Activated naive CD4-positive, alpha-beta T cell (primary cell): Measurements from ENCODE around the gene AURKB.
"Not testable (repeated sequence)": the region's sequence is repeated elsewhere in the genome, so short reads cannot be mapped to it uniquely, and the experiment has no call there.

Experiments used
- DNase-seq, 4 experiments: peaks; one replicate each; lab custom pipeline; 2025; lab: John Stamatoyannopoulos, UW

AURKB gene

DNA sequence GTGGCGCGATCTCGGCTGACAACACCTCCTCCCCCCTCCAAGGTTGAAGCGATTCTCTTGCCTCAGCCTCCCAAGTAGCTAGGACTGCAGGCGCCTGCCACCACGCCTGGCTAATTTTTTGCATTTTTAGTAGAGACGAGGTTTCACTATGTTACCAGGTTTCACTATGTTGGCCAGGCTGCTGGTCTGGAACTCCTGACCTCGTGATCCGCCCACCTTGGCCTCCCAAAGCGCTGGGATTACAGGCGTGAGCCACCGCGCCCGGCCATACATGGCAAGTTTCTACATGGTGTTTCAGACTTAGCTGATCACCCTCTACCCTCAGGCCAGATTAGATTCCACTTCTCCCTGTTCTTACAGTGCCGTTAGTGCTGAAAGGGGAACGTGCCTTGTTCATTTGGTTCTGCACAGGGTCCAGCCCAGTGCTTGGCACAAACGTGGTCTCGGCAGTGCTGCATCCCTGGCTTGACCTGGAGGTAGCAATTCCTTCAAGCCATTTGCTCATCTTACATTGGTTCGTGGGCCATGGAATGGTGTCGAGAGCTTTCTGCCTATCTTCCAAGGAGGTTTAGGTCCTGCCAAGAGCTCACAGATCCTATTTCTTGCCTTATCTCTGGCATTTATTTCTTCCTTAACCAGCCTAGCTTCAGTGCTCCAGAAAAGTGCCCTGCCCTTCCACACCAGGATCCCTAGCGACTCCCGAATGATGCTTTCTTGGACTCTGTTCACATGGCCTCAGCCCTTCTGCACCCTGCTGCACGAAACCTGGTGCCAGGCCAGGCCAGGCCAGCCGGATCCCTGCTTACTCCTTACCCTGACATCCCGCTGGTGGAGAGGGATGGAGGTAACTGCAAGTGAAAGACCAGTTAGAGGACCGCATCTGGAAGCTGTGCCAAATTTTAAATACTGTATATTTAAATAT lies 14.8 kb upstream of the AURKB start:
- peak in 1 of 4 experiments; percentile 11 for DNase-seq

- peak in 1 of 4 experiments; percentile 42 for DNase-seq
Observed at GRCh38 chr17:8223356-8224126, 13.2 kb upstream of the AURKB start.

DNA sequence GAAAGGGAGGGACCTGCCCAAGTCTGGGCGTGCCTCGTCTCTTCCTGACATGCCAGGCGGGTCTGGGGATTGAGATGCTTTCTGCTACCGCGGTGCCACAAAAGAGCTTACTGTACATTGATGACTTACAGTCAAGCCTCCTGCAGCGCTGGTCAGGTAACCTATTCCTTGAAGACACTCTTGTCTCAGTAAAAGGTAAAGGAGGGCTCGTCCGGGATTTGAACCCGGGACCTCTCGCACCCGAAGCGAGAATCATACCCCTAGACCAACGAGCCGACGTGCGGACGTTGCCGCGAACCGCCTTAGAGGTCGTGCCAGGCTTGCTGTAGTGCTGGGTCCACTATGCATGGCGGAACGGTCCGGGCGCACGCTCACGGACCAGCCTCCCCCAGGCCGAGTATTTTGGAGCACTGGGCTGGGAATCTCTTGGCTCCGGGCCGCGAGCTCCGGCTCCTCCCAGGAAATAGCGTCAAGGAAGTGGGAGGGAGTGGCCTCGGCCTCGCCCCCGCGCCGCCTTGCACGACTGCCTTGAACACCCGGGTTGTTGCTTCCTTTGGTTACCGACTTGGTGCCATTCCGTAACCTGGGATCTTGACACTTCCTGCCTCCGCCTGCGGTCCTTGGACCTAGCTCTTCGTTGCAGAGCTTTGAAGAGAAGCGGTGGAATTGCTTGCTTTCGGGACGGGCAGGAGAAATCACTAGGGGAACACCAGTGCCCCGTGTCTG lies 12.4 kb upstream of the AURKB start:
- DNase-seq = peak; percentile 87 to 92 (median 92)

DNA sequence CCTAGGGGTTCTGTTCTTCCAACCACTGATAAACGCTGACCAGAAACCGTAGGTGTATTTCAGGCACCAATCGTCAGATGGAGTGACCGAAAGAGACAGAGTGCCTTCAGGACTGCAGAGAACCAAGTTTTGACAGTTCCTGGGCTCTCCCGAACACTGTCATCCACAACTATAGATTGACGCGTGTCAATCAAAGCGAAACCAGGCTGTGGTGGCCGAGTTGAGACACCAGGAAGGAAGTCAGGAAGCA lies 11.9 kb upstream of the AURKB start:
- no peak for DNase-seq

DNA sequence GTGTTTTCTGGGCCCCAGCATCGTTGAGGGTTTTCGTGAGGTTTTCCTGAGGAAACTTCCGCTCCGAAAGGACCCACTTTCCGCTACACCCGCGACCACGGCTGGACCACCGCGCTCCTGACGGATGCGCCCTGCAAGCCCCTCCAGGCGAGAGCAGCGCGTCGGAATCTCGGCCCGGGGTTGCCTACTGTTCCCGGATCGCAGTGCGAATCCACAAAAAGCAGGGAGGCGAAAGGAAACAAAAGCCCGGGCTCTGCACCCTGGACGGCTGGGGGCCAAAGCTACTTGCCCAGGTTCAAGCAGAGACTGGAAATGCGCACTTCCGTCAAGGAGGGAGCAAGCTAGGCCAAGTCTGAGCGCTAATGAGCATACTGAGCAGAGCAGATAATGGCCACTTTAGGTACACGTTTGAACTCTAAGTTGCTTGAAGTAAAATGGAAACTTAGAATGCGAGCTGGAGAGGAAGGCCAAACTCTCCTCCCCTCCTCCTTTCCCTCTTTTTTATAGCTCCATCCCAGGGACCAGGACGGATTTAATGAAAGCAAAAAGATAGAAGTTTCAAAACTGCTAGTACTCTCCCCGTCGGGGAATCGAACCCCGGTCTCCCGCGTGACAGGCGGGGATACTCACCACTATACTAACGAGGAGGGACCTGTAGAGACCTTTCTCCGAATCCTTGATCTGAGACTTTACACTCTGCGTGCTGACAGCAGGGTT lies 11.4 kb upstream of the AURKB start:
- peak; percentile 85 to 96 (median 87) for DNase-seq

DNA sequence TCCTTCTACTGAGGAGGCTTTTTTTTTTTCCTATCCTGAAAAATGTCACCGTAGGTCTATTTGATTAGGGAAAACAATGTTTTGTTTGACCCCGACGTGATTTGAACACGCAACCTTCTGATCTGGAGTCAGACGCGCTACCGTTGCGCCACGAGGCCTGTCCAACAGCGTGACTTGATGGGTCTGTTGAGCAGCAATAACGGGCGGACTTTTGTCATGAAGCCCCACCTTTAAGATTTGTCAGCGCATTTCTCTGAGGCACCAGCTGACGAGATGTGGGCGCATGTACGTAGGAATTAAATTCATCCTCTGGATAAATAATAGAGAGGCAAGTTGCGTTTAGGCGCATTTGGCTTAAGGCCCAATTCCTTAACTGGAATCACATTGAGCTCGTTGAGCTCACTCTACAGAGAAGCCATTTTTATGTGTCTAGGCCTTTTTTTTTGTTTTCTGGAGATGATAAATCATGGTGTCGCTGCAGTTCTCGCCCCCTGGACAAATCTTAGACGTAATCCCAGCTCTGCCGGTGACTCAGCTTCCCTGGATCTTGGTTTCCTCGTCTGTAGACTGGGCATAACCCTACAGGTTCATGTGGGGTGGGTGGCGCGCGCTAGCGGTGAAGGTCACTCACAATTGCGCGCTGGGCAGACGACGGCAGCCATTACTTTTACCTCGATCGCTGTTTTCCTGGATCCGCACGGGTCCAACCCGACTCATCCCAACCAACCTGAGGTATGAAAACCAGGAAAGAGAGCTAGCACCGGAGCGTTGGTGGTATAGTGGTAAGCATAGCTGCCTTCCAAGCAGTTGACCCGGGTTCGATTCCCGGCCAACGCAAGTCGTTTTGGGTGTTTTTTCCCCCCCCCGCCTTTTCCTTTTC lies 10.6 kb upstream of the AURKB start:
- peak; percentile 75 to 95 (median 90) for DNase-seq

GRCh38 chr17:8214000-8214399 lies 3.6 kb upstream of the AURKB start:
- DNase-seq = not testable (repeated sequence)

- DNase-seq = no peak
Observed at GRCh38 chr17:8212312-8213180, 2.2 kb upstream of the AURKB start.

- no peak for DNase-seq
Observed at GRCh38 chr17:8210761-8211458, 535 bp upstream of the AURKB start.

GRCh38 chr17:8206536-8206935 lies 3.8 kb downstream of the AURKB start:
- no peak for DNase-seq

DNA sequence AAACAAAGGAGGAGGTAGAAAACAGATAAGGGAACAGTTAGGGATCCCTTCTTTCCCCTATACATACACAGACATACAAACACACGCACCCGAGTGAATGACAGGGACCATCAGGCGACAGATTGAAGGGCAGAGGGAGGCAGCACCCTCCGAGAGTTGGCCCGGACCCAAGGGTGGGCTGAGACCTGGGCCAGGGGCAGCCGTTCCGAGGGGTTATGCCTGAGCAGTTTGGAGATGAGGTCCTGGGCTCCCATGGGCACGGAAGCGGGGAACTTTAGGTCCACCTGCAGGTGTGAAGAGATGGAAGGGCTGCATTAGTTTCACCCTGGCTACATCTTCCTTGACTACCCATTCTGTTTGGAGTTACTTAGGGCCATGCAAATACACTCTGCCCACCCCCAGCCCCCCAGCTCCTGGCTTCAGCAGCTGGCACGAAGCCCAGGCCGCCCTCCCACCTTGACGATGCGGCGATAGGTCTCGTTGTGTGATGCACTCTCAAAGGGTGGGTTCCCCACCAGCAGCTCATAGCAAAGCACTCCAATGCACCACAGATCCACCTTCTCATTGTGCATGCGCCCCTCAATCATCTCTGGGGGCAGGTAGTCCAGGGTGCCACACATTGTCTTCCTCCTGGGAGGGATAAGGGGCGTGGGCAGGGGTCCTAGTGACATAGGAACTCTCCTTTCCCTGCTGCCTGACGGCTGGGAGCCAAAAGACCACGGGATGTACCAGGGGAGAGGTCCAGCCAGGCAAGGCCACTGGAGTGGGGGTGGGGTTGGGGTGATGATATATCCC lies 5.4 kb downstream of the AURKB start:
- no peak for DNase-seq

GRCh38 chr17:8192070-8192815 lies 18.1 kb downstream of the AURKB start:
- peak in 1 of 4 experiments; percentile 8 for DNase-seq

GRCh38 chr17:8190506-8190905 lies 19.9 kb downstream of the AURKB start:
- no peak for DNase-seq

GRCh38 chr17:8189711-8190477 lies 20.5 kb downstream of the AURKB start, which contains the start of gene BORCS6:
Gene BORCS6, minus strand, starts transcription at chr17:8190180. Its CDS starts 40 bp downstream, at chr17:8190140.
- DNase-seq = peak; percentile 78 to 90 (median 82)

DNA sequence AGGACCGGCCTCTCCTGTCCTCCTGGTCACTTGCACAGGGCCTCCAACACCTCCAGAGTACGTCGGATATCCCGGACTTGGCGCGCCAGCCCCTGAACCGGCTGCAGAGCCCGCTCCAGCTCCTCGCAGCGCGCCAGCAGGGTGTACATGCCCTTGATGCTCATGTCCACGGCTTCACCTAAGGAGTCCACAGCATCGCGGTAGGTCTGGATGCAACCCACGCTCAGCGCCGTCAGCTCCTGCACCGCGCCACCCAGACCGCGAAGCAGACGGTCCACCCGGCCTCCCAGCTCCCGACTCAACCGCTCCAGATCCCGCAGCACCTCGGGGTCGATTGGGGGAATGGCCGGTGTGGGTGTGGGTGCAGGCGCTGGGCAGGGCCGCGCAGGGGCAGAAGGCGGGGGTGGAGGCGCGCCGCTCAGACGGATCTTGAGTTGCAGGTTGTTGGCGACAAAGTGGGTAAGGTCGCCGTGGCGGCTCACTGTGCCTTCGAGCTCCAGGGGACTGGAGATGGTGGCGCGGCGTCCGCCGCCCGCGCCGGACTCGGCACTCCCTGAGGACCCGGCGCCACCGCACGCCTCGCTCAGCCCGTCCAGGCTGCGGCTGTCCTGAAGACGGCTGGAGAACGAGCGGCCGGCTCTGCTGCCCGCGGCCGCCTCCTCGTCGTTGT lies 21.2 kb downstream of the AURKB start:
- peak in 1 of 4 experiments; percentile 42 for DNase-seq

DNA sequence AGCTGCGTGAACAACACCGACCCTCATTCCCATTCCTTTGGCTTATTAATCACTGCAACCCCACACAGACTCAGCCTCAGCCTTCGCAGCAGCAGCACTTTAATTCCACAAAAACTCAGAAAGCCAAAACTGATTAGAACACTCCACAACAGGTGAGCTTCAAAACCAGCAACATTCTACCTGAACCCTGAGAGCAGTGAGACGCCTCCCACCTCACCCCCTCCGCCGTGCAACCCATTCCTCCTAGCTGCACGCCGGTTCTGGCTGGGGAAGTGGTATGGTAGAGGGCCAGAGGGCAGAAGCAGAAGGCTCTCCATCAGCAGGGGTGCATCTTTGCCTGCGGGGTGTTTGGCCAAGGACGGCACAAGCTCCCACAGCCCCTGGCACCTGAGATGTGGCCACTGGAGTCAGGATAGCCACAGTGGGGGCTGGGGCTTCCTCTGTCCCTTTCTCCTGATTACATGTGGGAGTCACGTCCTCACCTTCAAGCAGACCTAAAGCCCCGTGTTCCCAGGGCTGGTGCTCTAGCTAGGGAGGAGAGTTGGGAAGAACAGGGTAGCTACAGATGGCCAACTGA lies 22.0 kb downstream of the AURKB start:
- DNase-seq = peak in 1 of 4 experiments; percentile 12
